Muscle of leg (tissue), 11 donors: Measurements from ENCODE around the gene TRAF5. TPM values are rescaled to one million over a fixed set of nuclear protein-coding genes. Genes with fewer than 3 reads are reported as not detected.
"Not testable (repeated sequence)": the region's sequence is repeated elsewhere in the genome, so short reads cannot be mapped to it uniquely, and the experiment has no call there.

Experiments used
- DNase-seq: peaks from one replicate; pipeline ENCODE4 v3.0.0; 2013
- H3K27ac ChIP-seq: one replicate; pipeline ENCODE4 v1.5.1; 2013; ENCODE audit warnings: mild to moderate bottlenecking, low read length, control low read depth
- H3K27me3 ChIP-seq: one replicate; pipeline ENCODE4 v1.6.1; 2013; ENCODE audit warnings: low read length; ENCODE audit not compliant: control insufficient read depth, insufficient read depth
- H3K36me3 ChIP-seq: one replicate; pipeline ENCODE4 v1.6.1; 2013; ENCODE audit warnings: low read length; ENCODE audit not compliant: control insufficient read depth, insufficient read depth
- H3K4me1 ChIP-seq: one replicate; pipeline ENCODE4 v1.6.1; 2013; ENCODE audit warnings: low read length; ENCODE audit not compliant: control insufficient read depth, insufficient read depth
- H3K4me3 ChIP-seq: one replicate; pipeline ENCODE4 v1.5.1; 2013; ENCODE audit warnings: low read length, control low read depth
- H3K9me3 ChIP-seq: replicated peaks from 2 replicates; pipeline ENCODE4 v1.6.1; 2013; ENCODE audit warnings: low read depth, low read length; ENCODE audit not compliant: control insufficient read depth
- WGBS: methylation state at CpG from one replicate; pipeline ENCODE4 v1.1.5; 2013; ENCODE audit warnings: missing lambda C conversion rate; ENCODE audit not compliant: insufficient coverage; 5-methylcytosine and 5-hydroxymethylcytosine counted together
- polyA plus RNA-seq, 8 donors: library from polyadenylated mRNA; unstranded; fragments of 120-200 nt; gene quantifications; one replicate each; pipeline versions ENCODE4 v1.2.1 to v1.2.3, GENCODE V29; 2013; ENCODE audit warnings: inconsistent platforms in 1 of 8, low replicate concordance in 1 of 8; ENCODE audit not compliant: insufficient read length in 8 of 8, insufficient read depth in 1 of 8
- total RNA-seq: library from RNA; stranded (reverse); fragments of 120-200 nt; gene quantifications from one replicate; pipeline ENCODE4 v1.2.4, GENCODE V29; 2013

TRAF5 gene
- total and polyA plus RNA-seq, 9 donors, result 14.7 to 34.9 (median 19.5) TPM

DNA sequence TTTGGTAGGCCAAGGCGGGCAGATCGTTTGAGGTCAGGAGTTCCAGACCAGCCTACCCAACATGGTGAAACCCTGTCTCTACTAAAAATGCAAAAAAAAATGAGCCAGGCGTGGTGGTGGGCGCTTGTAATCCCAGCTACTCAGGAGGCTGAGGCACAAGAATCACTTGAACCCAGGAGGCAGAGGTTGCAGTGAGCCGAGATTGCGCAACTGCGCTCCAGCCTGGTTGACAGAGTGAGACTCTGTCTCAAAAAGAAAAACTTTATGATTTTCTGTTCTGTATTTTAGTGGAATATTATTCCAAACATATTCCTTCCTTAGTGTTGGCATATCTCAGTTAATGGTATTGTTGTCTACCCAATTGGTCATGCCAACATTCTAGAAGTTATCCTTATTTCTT, 64.2 kb downstream of the TRAF5 start:
- H3K27ac ChIP-seq, H3K4me1 ChIP-seq, H3K9me3 ChIP-seq, DNase-seq, H3K27me3 ChIP-seq, H3K36me3 ChIP-seq, H3K4me3 ChIP-seq: not testable (repeated sequence)
- 94% methylated on average over 4 of the region's 7 CpGs for WGBS

DNA sequence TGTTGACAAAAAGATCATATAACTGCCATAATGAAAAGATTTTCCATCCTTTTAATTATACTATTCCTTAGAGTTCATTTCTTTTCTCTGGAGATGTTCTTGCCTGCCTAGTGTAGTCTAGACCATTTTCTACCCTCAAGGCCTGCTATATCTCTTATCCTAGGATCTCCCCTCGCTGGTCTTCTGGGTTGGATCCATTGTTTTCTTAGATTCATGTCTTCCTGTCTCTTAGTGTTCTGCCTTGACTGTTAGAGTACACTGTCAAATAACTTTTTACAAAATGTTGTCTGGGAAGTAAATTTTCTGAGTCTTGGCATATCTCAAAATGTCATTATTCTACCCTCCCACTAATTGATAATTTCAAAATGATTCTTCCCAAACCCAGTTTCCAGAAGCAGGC, 66.6 kb downstream of the TRAF5 start:
- no peak for DNase-seq
- H3K9me3 ChIP-seq, result no peaks in the 10 kb centered on the region
- no peak overlapping the region for H3K4me3 ChIP-seq
- no peaks in the 10 kb centered on the region for H3K4me1 ChIP-seq
- H3K36me3 ChIP-seq, result no peaks in the 10 kb centered on the region
- H3K27me3 ChIP-seq, result no peaks in the 10 kb centered on the region
- WGBS, result no CpG with 5 or more reads among the region's 1 CpG
- H3K27ac ChIP-seq, result no peak overlapping the region

DNA sequence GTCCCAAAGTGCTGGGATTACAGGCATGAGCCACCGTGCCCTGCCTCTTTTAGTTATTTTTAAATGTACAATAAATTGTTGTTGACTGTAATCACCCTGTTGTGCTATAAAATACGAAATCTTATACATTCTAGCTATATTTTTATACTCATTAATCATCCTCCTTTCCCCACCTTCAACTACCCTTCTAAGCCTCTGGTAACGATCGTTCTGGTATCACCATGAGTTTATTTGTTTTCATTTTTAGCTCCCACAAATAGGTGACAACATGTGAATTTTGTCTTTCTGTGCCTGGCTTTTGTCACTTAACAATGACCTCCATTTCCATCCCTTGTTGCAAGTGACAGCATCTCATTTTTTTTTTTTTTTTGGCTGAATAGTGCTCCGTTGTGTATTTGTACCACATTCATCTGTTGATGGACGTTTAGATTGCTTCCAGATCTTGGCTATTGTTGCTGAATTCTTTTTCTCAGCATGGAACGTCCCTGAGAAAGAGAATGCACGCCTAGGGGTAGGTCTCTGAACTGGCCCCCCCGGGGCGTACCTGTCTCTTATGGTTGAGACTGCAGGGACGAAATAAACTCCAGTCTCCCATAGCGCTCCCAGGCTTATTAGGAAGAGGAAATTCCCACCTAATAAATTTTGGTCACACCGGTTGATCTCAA, 71.8 kb downstream of the TRAF5 start:
- H3K4me1 ChIP-seq, H3K9me3 ChIP-seq, H3K4me3 ChIP-seq, H3K27me3 ChIP-seq, H3K27ac ChIP-seq, DNase-seq, H3K36me3 ChIP-seq: not testable (repeated sequence)
- 33% methylated on average over 3 of the region's 13 CpGs for WGBS

DNA sequence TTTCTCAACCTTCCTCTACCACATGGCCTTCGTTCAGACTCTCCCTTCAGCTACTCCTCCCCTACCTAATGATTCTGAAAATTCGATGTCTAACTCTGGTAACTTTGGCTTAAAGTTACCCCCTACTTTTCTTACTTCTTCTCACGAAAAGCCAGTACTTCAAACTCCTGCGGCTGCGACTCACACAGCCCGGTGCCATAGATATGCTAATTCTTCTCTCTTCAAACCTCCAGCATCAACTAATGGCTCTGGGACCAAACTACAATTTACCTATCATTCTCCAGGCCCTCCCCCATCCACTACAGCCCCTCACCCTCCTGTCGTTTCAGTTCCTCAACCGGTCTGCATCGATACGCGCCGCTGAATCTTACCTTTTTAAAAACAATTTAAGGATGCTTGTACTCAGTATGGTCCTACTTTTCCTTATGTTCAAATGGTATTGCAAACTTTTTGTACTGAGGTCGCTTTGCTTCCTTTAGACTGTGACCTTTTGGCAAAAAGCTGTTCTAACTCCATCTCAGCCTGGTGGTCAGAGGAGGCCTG, 73.3 kb downstream of the TRAF5 start:
- 42% methylated on average over 7 of the region's 13 CpGs for WGBS
- not testable (repeated sequence) for H3K36me3 ChIP-seq

DNA sequence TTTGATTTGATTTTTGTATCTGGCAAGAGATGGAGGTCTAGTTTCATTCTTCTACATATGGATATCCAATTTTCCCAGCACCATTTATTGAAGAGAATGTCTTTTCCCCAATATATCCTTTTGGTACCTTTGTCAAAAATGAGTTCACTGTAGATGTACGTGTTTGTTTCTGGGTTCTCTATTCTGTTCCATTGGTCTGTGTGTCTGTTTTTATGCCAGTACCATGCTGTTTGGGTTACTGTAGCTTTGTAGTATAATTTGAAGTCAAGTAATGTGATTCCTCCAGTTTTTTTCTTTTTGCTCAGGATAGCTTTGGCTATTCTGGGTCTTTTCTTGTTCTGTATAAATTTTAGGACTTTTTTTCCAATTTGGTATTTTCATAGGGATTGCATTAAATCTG, 75.1 kb downstream of the TRAF5 start:
- not testable (repeated sequence) for H3K4me1 ChIP-seq, H3K9me3 ChIP-seq, H3K27ac ChIP-seq, H3K4me3 ChIP-seq, H3K36me3 ChIP-seq, DNase-seq, H3K27me3 ChIP-seq
- no CpG with 5 or more reads among the region's 1 CpG for WGBS

More for the DNA sequence above, 73.3 kb downstream of the TRAF5 start:
- H3K4me3 ChIP-seq, H3K4me1 ChIP-seq, H3K27me3 ChIP-seq, H3K9me3 ChIP-seq, H3K27ac ChIP-seq, DNase-seq: not testable (repeated sequence)

DNA sequence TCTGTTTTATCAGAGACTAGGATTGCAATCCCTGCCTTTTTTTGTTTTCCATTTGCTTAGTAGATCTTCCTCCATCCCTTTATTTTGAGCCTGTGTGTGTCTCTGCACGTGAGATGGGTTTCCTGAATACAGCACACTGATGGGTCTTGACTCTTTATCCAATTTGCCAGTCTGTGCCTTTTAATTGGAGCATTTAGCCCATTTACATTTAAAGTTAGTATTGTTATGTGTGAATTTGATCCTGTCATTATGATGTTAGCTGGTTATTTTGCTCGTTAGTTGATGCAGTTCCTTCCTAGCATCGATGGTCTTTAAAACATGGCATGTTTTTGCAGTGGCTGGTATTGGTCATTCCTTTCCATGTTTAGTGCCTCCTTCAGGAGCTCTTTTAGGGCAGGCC, 79.5 kb downstream of the TRAF5 start:
- not testable (repeated sequence) for H3K4me3 ChIP-seq
- no CpG with 5 or more reads among the region's 3 CpGs for WGBS

DNA sequence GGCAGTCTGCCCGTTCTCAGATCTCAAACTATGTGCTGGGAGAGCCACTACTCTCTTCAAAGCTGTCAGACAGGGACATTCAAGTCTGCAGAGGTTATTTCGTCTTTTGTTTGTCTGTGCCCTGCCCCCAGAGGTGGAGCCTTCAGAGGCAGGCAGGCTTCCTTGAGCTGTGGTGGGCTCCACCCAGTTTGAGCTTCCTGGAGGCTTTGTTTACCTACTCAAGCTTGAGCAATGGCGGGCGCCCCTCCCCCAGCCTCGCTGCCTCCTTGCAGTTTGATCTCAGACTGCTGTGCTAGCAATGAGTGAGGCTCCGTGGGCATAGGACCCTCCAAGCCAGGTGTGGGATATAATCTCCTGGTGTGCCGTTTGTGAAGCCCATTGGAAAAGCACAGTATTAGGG, 81.1 kb downstream of the TRAF5 start:
- DNase-seq, H3K27ac ChIP-seq, H3K4me3 ChIP-seq, H3K27me3 ChIP-seq, H3K9me3 ChIP-seq, H3K4me1 ChIP-seq, H3K36me3 ChIP-seq: not testable (repeated sequence)
- 80% methylated on average over 4 of the region's 7 CpGs for WGBS

More for the DNA sequence above, 79.5 kb downstream of the TRAF5 start:
- H3K27me3 ChIP-seq, H3K27ac ChIP-seq, DNase-seq, H3K4me1 ChIP-seq, H3K36me3 ChIP-seq, H3K9me3 ChIP-seq: not testable (repeated sequence)

DNA sequence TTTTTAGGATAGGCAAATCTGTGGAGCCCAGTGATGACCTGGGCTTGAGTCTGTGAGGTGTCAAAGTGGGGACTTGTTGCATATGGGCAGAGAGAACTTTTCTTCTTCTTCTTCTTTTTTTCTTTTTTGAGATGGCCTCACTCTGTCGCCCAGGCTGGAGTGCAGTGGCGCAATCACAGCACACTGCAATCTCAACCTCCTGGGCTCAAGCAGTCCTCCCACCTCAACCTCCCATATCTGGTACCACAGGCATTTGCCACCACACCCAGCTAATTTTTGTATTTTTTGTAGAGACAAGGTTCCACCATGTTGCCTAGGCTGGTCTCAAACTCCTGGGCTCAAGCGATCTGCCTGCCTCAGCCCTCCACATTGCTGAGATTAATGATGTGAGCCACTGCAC, 85.0 kb downstream of the TRAF5 start:
- Histone ChIP-seq H3K4me3 (no peak overlapping the region), H3K27me3 (no peaks in the 10 kb centered on the region), H3K4me1 (no peaks in the 10 kb centered on the region), H3K9me3 (peaks cover 8% of the 10 kb centered on the region), H3K36me3 (no peaks in the 10 kb centered on the region), H3K27ac (no peak overlapping the region)
- WGBS, result no CpG with 5 or more reads among the region's 3 CpGs
- no peak for DNase-seq

DNA sequence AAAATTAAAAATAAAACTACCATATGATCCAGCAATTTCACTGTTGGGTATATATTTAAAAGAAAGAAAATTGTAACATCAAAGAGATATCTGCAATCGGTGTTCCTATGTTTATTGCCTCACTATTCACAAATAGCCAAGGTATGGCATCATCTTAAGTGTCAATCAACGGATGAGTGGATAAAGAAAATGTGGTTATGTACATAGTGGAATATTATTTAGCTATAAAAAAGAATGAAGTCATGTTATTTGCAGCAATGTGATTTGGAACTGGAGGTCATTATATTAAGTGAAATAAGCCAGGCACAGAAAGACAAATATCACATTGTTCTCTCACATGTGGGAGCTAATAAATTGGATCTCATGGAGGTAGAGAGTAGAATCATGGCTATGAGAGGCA, 89.1 kb downstream of the TRAF5 start:
- Histone ChIP-seq H3K27me3 (no peaks in the 10 kb centered on the region), H3K36me3 (no peaks in the 10 kb centered on the region), H3K4me3 (no peak overlapping the region), H3K9me3 (peaks cover 6% of the 10 kb centered on the region), H3K27ac (no peak overlapping the region), H3K4me1 (no peaks in the 10 kb centered on the region)
- no CpG with 5 or more reads among the region's 2 CpGs for WGBS
- DNase-seq, result no peak

DNA sequence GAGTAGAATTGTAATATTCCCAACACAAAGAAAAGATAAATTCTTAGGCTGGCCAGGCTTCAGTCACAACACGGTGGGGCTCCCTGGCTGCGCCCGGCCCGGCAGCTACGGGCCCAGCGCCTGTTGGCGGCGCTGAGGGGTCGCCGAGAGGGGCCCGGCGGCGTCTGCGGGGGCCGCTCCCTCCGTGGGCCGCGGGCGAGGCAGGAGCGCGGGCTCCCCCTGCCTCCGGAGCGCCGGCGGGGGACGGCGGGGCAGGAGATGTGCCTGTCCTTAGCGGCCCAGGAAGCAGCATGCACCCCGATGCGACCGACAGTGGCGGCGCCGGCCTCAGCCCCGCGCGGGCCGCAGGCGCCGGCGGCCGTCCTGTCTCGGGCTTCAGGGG, 89.6 kb downstream of the TRAF5 start:
- not testable (repeated sequence) for H3K9me3 ChIP-seq, H3K4me1 ChIP-seq, H3K36me3 ChIP-seq, H3K4me3 ChIP-seq, H3K27me3 ChIP-seq, H3K27ac ChIP-seq
- WGBS, result 9% methylated on average over 43 of the region's 43 CpGs
- DNase-seq, result peak; percentile 12
